IPS-11a (cell line): Measurements from ENCODE around the gene WSCD2.

Source experiments
- H3K4me3 ChIP-seq: one replicate; pipeline ENCODE4 v1.5.1; 2013; ENCODE audit warnings: low read depth, low read length, control low read depth

WSCD2 gene

GRCh38 chr12:108231109-108231905 is 102.2 kb downstream of the WSCD2 start:
- no peak overlapping the region for H3K4me3 ChIP-seq

- H3K4me3 ChIP-seq, result no peak overlapping the region
These were observed 102.9 kb downstream of the WSCD2 start for GRCh38 chr12:108231909-108232434.

GRCh38 chr12:108232565-108232964 is 103.5 kb downstream of the WSCD2 start:
- no peak overlapping the region for H3K4me3 ChIP-seq

- no peak overlapping the region for H3K4me3 ChIP-seq
These were observed 105.1 kb downstream of the WSCD2 start for GRCh38 chr12:108234158-108234557.

DNA sequence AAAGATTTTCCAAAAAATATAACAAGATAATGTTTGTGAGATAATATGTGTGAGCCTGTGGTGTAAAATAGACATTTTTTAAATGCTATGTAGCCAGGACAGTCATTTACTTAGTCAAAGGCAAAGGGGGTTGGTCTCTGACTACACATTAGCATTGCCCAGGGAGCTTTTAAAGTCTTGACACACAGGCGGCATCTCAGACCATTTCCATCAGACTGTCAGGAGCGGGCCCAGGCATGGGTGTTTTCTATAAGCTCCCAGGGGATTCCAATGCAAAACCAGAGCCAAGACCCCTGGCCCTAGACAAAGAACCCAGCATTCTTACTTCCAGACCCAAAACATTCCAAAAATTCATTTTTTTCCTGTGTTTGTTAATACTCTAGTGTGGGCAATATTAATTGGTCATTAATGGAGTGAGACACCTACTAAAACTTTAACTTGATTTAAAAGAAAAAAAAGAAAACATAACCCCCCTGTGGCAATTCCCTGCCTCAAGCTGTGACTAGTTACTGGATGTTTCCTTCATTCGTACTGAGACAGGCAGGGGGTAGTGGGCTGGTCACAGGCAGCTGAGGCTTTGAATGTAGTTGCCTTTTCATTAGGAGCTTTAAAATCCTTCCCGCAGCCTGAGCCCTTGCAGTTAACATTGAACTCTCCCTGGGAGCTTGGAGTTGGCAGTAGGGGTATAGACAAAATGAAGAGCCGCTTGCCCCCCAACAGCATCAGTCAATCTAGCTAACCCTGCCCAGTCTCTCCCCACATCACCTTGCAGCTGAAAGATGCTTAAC is 106.3 kb downstream of the WSCD2 start:
- no peak overlapping the region for H3K4me3 ChIP-seq

GRCh38 chr12:108235985-108236263 is 106.8 kb downstream of the WSCD2 start:
- H3K4me3 ChIP-seq, result no peak overlapping the region

DNA sequence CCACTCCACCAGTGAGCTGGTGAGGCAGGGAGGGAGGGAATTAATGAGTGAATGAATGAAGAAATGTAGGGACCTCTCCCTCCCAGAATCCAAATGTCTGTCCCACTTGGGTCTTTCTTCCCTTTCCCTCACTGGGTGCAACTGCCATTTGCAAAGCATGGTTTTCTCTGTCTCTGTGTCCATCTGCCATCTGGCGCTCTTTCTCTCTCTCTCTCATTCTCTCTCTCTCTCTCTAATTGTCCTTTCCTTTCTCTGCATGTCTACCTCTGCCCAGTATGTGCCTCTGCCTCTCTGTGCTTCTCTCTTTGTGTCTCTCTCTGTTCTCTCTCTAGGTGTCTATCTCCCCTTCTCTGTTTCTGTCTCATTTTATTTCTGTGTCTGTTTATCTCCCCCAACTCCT is 107.3 kb downstream of the WSCD2 start:
- H3K4me3 ChIP-seq, result no peak overlapping the region

DNA sequence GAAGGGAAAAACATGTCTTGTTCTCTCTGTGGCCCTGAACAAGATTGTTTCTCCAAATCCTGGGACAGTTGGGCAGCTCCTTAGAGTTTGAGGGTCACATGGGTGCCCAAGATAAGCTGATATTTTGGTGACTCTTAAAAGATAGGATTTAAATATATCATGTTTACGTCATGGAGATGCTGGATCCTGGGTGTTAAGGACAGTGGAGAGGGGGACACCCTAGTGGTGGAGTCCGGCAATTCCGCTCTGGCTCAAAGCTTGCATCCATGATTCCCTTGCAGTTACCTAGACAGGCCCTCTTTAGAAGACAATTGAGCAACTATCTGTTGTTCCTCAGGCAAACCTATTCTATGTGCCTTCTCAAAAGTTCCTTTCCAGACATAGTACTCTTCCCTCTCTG is 108.2 kb downstream of the WSCD2 start:
- H3K4me3 ChIP-seq, result no peak overlapping the region

DNA sequence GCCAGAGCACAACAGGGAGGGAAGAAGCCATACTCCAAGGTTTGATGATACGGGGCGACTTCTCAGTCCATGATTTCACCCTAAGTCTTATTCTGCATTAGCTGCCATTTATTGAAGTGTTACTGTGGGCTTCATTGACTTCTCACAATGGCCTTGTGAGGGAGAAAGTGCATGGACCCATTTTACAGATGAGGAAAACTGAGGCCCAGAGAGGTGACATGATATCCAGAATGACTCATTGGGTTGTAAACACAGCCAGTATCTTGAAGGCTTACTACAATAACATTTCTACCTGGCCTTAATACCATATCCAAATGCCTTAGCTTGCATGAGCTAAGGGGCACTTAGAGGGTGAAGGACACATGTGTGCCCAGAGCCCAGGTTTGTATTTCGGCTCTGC is 109.4 kb downstream of the WSCD2 start:
- no peak overlapping the region for H3K4me3 ChIP-seq

DNA sequence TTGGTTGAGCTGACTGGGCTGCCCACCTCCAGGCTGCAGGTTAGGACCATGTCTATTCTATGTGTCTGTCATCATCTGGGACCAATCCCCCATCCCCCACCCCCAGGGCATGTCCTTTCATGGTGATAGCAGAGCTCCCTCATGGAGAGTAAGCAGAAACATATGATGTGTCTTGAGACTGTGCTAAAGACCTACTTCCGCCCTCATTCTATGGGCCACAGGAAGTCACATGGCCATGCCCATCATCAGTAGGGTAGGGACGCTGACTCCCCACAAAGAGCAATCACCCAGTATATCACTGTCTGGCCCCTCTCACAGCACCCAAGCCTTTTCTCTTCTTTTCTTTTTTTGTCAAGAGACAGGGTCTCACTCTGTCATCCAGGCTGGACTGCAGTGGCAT is 110.3 kb downstream of the WSCD2 start:
- H3K4me3 ChIP-seq, result no peak overlapping the region

DNA sequence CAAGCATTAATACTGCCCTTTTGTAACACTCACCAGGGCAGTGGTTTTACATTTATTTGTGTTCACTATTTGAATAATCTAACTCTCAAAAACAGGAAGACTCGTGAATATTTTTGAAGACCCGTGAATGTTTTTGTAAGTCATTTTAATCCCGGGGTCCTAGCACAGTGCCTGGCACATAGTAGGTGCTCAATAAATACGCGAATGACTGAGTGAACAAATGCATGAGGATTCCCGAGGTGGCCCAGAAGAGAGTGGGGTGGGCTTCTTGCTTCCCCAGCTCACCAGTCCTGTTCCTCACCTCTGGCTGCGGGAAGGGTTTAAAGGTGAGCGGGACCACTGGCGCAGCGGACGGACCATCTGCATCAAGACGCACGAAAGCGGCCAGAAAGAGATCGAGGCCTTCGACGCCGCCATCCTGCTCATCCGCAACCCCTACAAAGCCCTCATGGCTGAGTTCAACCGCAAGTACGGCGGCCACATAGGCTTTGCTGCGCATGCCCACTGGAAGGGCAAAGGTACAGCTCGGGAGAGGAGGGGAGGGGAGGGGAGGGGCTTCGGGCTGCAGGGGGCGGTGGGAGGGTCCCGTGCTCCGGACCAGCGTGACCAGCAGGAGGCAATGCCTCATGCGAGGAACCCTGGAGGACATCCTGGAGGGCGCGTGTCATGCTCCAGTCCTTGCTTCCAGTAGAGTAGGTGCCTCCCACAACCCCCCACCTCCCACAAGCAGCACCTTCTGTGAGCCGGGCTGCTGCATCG is 111.1 kb downstream of the WSCD2 start:
- no peak overlapping the region for H3K4me3 ChIP-seq

- no peak overlapping the region for H3K4me3 ChIP-seq
These were observed 111.8 kb downstream of the WSCD2 start for GRCh38 chr12:108240928-108241327.

DNA sequence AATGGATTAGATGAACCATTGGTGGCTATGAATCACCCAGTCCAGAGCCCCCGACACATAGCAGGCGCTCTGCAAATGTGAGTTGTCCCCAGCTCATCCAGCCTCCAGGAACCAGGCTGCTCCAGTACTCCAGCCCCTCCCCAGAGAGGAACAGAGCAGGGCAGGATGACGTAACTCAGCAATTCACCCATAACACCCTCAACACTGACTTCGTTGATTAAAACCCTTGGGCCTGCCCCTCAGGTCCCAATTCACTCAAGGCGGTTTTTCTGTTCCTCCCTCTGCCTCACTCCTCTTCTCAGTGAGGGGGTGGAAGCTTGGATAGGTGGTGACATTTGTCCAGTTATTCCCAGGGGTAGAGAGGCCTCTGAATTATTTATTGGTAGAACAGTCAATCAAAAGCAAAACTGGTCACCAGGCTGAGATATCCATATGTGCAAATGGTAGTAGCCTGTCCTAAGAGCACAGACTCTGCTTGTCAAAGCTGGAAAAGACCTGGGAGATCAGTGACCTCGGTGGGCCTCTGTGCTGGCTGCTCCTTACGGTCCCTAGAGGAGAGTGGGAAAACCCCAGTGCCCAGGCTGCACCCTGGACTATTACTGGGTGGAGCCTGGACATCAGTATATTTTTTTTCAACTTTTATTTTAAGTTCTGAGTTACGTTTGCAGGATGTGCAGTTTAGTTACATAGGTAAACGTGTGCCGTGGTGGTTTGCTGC is 113.1 kb downstream of the WSCD2 start:
- H3K4me3 ChIP-seq, result no peak overlapping the region

- H3K4me3 ChIP-seq, result no peak overlapping the region
These were observed 118.0 kb downstream of the WSCD2 start for GRCh38 chr12:108247130-108247529.

GRCh38 chr12:108248011-108248410 is 118.9 kb downstream of the WSCD2 start:
- no peak overlapping the region for H3K4me3 ChIP-seq

DNA sequence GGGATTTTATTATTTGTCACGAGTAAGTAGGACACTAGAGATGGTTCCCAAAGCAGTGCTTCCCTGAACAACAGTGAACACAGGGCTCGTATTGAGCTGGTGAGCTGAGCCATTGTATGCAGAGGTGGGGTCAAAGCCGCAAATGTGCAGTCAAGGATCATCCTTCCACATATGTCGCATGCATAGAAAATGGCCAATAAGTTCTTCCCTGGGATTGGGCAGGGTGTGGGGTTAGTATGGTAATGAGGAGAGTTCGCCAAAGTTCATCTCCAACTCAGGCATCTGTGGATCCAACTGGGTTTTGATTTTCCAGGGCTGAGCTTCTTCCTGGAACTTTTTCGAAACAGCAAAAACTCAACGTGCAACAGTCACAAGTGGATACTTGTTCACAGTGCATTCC is 123.4 kb downstream of the WSCD2 start:
- no peak overlapping the region for H3K4me3 ChIP-seq

- H3K4me3 ChIP-seq, result no peak overlapping the region
These were observed 124.5 kb downstream of the WSCD2 start for GRCh38 chr12:108253540-108253939.

- H3K4me3 ChIP-seq, result no peak overlapping the region
These were observed 124.9 kb downstream of the WSCD2 start for GRCh38 chr12:108254030-108254429.

GRCh38 chr12:108254517-108255251 is 125.6 kb downstream of the WSCD2 start:
- H3K4me3 ChIP-seq, result no peak overlapping the region

DNA sequence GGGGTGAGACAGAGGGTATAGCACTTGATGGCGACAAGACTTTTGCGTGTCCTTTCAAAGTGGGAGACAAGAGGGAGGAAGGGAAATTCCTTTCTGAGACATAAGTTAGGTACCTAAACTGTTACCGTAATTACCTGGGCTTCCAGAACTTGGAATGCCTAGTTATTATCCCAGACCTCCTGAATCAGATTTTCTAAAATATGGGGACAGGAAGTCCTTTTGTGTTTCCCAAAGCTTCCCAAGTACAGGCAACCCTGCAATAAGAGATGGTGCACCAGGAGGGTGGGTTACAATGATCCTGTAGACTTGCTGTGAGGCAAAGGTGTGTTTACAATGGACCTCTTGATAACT is 126.1 kb downstream of the WSCD2 start:
- H3K4me3 ChIP-seq, result no peak overlapping the region
